GM19463 (cell line): ENCODE data around the gene C2orf49.
A peak's percentile ranks its signal among the peaks of the same experiment; 100 is the strongest.

Source experiments
- ATAC-seq: cut with Tn5 transposase; IDR thresholded peaks from one replicate; pipeline ENCODE4 v1.9.1; 2021; ENCODE audit warnings: mild to moderate bottlenecking, moderate library complexity; ENCODE audit not compliant: unreplicated experiment

Gene C2orf49

DNA sequence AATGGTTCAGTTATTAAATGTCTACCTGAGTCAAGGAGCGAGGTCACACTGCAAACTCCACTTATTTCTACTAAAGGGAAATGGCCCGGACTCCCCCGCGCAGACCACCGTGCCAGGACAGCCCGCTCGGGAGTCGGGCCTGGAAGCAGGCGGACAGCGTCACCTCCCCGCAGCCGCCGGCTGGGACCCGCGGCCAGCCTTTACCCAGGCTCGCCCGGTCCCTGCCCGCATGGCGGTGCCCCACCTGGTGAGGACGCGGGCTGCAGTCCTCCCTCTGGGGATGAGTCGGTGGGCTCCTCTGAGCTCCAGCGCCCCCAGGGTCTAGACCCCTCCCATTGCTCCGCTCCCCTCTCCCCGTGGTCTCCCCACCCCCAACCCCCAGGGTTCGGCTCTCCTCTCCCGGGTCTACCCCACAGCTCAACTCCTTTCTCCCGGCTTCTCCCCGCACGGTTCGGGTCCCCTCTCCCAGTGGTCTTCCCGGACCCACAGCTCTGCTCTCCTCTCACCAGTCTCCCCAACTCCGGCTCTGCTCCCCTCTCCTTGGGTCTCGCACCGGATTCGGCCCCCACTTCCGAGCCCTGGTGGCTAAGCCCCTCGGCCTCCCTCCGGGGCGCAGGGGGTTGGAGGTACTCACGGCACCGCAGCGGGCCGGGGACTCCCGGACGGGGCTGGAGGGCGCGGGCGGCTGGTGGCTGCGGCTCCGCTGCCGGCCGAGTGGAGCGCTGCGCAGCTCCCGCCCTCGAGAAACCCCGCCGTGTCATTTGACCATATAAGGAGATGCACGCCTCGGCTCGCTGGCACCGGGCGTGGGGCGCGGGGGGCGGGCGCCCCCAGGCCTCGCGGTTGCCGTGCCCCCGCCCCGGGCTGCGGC lies 61.2 kb downstream of the C2orf49 start, which contains the start of gene FHL2:
Gene FHL2, minus strand, starts transcription at position 716 of the 871 bp plus-strand sequence. CDS start 12,535 bp downstream, outside the sequence.
- ATAC-seq: peak; percentile 99
